ENCODE data around the gene SHKBP1. TPM values are rescaled to one million over a fixed set of nuclear protein-coding genes. Genes with fewer than 3 reads are reported as not detected.
A peak's percentile ranks its signal among the peaks of the same experiment; 100 is the strongest.

SHKBP1 gene
- total and polyA plus RNA-seq, 4 experiments from 2014 or later = 137 to 170 (median 161) TPM

DNA sequence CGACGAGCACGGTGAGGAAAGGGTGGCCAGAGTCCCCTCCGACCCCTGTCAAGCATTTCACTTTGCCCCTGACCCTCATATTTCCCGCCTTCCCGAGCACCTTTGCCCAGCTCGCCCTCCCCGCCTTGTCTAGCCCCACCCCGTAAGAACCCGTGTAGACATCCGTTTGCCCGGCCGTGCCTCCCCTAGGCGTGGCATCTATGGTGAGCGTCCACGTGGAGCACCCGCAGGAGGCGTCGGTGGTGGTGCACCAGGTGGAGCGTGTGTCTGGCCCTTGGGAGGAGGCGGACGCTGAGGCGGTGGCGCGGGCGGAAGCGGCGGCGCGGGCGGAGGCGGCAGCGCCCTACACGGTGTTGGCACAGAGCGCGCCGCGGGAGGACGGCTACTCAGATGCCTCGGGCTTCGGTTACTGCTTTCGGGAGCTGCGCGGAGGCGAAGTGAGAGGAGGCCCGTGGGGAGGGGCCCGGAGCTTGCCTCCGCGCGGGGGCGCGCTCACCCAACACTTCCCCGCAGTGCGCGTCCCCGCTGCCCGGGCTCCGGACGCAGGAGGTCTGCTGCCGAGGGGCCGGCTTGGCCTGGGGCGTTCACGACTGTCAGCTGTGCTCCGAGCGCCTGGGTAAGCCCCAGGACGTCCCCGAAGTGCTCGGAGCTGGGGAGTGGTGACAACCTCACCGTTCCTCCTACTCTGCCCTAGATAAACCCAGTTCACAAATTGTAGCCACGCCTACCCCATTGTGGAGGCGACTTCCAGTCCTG is 28.7 kb downstream of the SHKBP1 start:
- intact Hi-C loops (cut with micrococcal nuclease) = loop anchor here (1.0 to 2.0 kb wide), 6 partner anchors 8 to 193 kb away; partner anchors contain the start of genes BLVRB, SERTAD3 and SHKBP1
- CTCF ChIA-PET (ENCODE audit: partially characterized antibody) = interaction anchor here (0.5 to 5.8 kb wide), 16 partner anchors 10 to 941 kb away, joined by 3 to 106 read pairs (median 4); partner anchors contain the start of genes BLVRB and SPTBN4

DNA sequence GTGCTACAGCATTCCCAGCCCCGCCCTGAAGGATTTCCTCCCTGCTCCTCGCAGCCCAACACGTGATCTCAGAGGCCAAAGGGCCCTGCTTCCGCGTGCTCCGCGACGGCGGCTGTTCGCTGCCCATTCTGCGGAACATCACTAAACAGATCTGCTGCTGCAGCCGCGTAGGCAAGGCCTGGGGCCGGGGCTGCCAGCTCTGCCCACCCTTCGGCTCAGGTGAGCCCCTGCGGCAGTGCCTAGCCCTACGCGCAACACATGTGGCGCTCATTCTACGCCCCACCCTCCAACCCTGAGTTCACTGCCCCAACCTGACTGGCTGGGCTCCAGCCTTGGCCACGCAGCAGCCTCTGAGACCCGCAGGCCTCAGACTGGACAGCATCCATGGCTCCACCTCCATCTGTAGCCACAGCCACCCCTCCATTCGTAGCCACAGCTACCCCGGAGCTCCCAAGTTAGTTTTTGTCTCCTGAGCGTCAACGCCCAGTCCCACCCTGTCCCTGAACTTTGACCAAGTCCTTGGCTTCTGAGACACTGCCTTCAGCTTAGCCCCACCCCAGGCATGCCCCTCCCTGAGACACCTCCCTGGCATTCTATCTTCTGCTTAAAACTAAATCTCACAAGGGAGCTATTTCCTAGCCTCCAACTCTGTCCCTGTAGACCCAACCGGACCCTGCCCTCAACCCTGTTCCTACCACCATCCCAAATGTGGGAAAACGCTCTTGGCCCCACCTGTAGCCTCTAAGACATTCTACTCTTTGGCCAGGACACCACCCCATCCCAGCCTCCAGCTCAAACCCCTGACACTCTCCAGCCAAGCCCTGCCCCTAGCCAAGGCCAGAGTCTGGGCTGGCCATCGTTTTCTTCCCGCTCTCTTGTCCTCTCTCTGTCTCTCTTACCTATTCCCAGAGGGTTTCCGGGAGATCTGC is 30.9 kb downstream of the SHKBP1 start:
- POLR2A ChIA-PET (ENCODE audit: partially characterized antibody) = interaction anchor here (0.7 to 5.9 kb wide), 4 partner anchors 7 to 192 kb away, joined by 3 to 94 read pairs (median 3); no protein-coding TSS in a partner anchor
- CTCF ChIA-PET (ENCODE audit: partially characterized antibody) = interaction anchor here (1.0 to 5.8 kb wide), 4 partner anchors 11 to 212 kb away, joined by 3 to 106 read pairs (median 24); no protein-coding TSS in a partner anchor
- intact Hi-C loops (cut with micrococcal nuclease) = no loop called here

More for the DNA sequence above, 28.7 kb downstream of the SHKBP1 start:
- H3K4me3 Mint-ChIP-seq = peak overlapping the region; percentile 81 to 97 (median 91)
- POLR2A ChIA-PET (ENCODE audit: partially characterized antibody) = interaction anchor here (0.7 to 7.8 kb wide), 32 partner anchors 8 to 1204 kb away, joined by 3 to 94 read pairs (median 5); partner anchors contain the start of genes ACTMAP, AKT2, BLVRB and C19orf47
- peak overlapping the region; percentile 96 to 99 (median 97) for H3K27ac Mint-ChIP-seq
- H3K9me3 Mint-ChIP-seq = peaks cover 0 to 2% (median 0%) of the 10 kb centered on the region in 8 donors
- Histone ChIP-seq H3K27me3 (ENCODE audit: insufficient read depth, low read length) (peaks cover 13% of the 10 kb centered on the region), H3K4me3 (ENCODE audit: low read length in 2 of 2) (peak overlapping the region; percentile 47 to 59), H3K27ac (ENCODE audit: low read depth, low read length) (peak overlapping the region; percentile 61), H3K9me3 (ENCODE audit: control insufficient read depth in 1 of 2, low read length in 2 of 2) (no peaks in the 10 kb centered on the region), H3K4me1 (ENCODE audit: insufficient read depth, low read length) (peaks cover 83% of the 10 kb centered on the region), H3K36me3 (ENCODE audit: insufficient read depth, low read length) (no peaks in the 10 kb centered on the region)
- peaks cover 41 to 93% (median 63%) of the 10 kb centered on the region in 4 donors for H3K4me1 Mint-ChIP-seq
- peak; percentile 83 to 93 (median 87) for DNase-seq
- peaks cover 7 to 9% of the 10 kb centered on the region in 2 donors for H3K27me3 Mint-ChIP-seq
- peaks cover 0 to 3% of the 10 kb centered on the region in 2 donors for H3K36me3 Mint-ChIP-seq

DNA sequence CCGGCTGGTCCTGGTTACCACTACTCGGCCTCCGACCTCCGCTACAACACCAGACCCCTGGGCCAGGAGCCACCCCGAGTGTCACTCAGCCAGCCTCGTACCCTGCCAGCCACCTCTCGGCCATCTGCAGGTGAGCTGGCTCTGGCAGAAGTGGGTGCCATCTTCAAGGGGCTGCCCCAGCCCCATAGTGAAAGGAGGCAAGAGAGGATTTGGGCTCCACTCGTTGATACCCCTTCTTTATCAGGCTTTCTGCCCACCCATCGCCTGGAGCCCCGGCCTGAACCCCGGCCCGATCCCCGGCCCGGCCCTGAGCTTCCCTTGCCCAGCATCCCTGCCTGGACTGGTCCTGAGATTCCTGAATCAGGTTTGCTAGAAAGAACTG is 31.6 kb downstream of the SHKBP1 start:
- Mint-ChIP-seq H3K9me3 (peaks cover 0 to 2% (median 0%) of the 10 kb centered on the region in 8 donors), H3K4me3 (peak overlapping the region in 4 of 8 donors; percentile 9 to 68 (median 45)), H3K27ac (peak overlapping the region in 6 of 7 donors; percentile 20 to 96 (median 62)), H3K27me3 (no peaks in the 10 kb centered on the region), H3K36me3 (peaks cover 0 to 4% of the 10 kb centered on the region in 2 donors), H3K4me1 (peaks cover 42 to 98% (median 67%) of the 10 kb centered on the region in 4 donors)
- H3K27me3 ChIP-seq (ENCODE audit: insufficient read depth, low read length) = no peaks in the 10 kb centered on the region
- no peak overlapping the region for H3K27ac ChIP-seq (ENCODE audit: low read depth, low read length)
- no peaks in the 10 kb centered on the region for H3K9me3 ChIP-seq (ENCODE audit: control insufficient read depth in 1 of 2, low read length in 2 of 2)
- DNase-seq = no peak
- intact Hi-C loops (cut with micrococcal nuclease) = no loop called here
- peaks cover 84% of the 10 kb centered on the region for H3K4me1 ChIP-seq (ENCODE audit: insufficient read depth, low read length)
- H3K4me3 ChIP-seq (ENCODE audit: low read length in 2 of 2) = no peak overlapping the region
- no peaks in the 10 kb centered on the region for H3K36me3 ChIP-seq (ENCODE audit: insufficient read depth, low read length)
- ChIA-PET CTCF (ENCODE audit: partially characterized antibody) (interaction anchor here (0.6 to 3.2 kb wide), 3 partner anchors 26 to 212 kb away, joined by 3 to 41 read pairs (median 3); no protein-coding TSS in a partner anchor), POLR2A (ENCODE audit: partially characterized antibody) (interaction anchor here (0.7 to 1.0 kb wide), 2 partner anchors 17 to 191 kb away, joined by 3 read pairs; no protein-coding TSS in a partner anchor)

More for the DNA sequence above, 30.9 kb downstream of the SHKBP1 start:
- Histone ChIP-seq H3K27me3 (ENCODE audit: insufficient read depth, low read length) (no peaks in the 10 kb centered on the region), H3K9me3 (ENCODE audit: control insufficient read depth in 1 of 2, low read length in 2 of 2) (no peaks in the 10 kb centered on the region), H3K4me3 (ENCODE audit: low read length in 2 of 2) (no peak overlapping the region), H3K36me3 (ENCODE audit: insufficient read depth, low read length) (no peaks in the 10 kb centered on the region), H3K27ac (ENCODE audit: low read depth, low read length) (no peak overlapping the region), H3K4me1 (ENCODE audit: insufficient read depth, low read length) (peaks cover 86% of the 10 kb centered on the region)
- H3K4me1 Mint-ChIP-seq = peaks cover 43 to 98% (median 68%) of the 10 kb centered on the region in 4 donors
- peak overlapping the region in 6 of 7 donors; percentile 48 to 96 (median 78) for H3K27ac Mint-ChIP-seq
- peak overlapping the region; percentile 11 to 92 (median 64) for H3K4me3 Mint-ChIP-seq
- DNase-seq = no peak
- H3K27me3 Mint-ChIP-seq = no peaks in the 10 kb centered on the region
- H3K9me3 Mint-ChIP-seq = peaks cover 0 to 2% (median 0%) of the 10 kb centered on the region in 8 donors
- H3K36me3 Mint-ChIP-seq = peaks cover 0 to 4% of the 10 kb centered on the region in 2 donors

DNA sequence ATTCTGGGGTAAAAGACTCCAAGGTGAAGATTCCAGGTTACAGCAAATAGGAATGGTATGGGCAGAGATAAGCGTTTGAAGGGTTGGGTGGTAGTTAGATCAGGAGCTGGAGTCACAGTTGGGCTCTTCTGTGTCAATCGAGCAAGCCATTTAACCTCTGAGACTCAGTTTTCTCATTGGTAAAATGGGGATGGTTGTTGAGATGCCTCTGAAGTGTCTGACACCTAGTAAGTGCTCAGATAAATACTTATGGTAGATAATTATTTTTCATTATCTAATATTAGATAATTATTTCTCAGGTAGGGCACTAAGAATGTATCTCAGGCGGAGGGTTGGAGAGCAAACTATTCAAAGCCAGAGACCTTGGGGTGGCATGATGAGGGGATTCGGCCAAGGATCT is 32.3 kb downstream of the SHKBP1 start:
- CTCF ChIA-PET (ENCODE audit: partially characterized antibody) = interaction anchor here (0.6 to 3.2 kb wide), 2 partner anchors 25 to 145 kb away, joined by 3 to 41 read pairs; no protein-coding TSS in a partner anchor
- Histone ChIP-seq H3K4me3 (ENCODE audit: low read length in 2 of 2) (peak overlapping the region in 1 of 2 donors; percentile 63), H3K36me3 (ENCODE audit: insufficient read depth, low read length) (no peaks in the 10 kb centered on the region), H3K4me1 (ENCODE audit: insufficient read depth, low read length) (peaks cover 82% of the 10 kb centered on the region), H3K27ac (ENCODE audit: low read depth, low read length) (peak overlapping the region; percentile 66), H3K9me3 (ENCODE audit: control insufficient read depth in 1 of 2, low read length in 2 of 2) (no peaks in the 10 kb centered on the region), H3K27me3 (ENCODE audit: insufficient read depth, low read length) (no peaks in the 10 kb centered on the region)
- H3K36me3 Mint-ChIP-seq = peaks cover 0 to 5% of the 10 kb centered on the region in 2 donors
- peak overlapping the region; percentile 94 to 100 (median 97) for H3K27ac Mint-ChIP-seq
- POLR2A ChIA-PET (ENCODE audit: partially characterized antibody) = interaction anchor here (0.7 to 2.4 kb wide), 12 partner anchors 8 to 1206 kb away, joined by 3 to 17 read pairs (median 7); partner anchors contain the start of genes ACTMAP, DYRK1B, LTBP4 and SERTAD3
- DNase-seq = no peak
- no peaks in the 10 kb centered on the region for H3K27me3 Mint-ChIP-seq
- peak overlapping the region; percentile 77 to 91 (median 88) for H3K4me3 Mint-ChIP-seq
- peaks cover 0 to 2% (median 0%) of the 10 kb centered on the region in 8 donors for H3K9me3 Mint-ChIP-seq
- intact Hi-C loops (cut with micrococcal nuclease) = no loop called here
- H3K4me1 Mint-ChIP-seq = peaks cover 43 to 98% (median 64%) of the 10 kb centered on the region in 4 donors

DNA sequence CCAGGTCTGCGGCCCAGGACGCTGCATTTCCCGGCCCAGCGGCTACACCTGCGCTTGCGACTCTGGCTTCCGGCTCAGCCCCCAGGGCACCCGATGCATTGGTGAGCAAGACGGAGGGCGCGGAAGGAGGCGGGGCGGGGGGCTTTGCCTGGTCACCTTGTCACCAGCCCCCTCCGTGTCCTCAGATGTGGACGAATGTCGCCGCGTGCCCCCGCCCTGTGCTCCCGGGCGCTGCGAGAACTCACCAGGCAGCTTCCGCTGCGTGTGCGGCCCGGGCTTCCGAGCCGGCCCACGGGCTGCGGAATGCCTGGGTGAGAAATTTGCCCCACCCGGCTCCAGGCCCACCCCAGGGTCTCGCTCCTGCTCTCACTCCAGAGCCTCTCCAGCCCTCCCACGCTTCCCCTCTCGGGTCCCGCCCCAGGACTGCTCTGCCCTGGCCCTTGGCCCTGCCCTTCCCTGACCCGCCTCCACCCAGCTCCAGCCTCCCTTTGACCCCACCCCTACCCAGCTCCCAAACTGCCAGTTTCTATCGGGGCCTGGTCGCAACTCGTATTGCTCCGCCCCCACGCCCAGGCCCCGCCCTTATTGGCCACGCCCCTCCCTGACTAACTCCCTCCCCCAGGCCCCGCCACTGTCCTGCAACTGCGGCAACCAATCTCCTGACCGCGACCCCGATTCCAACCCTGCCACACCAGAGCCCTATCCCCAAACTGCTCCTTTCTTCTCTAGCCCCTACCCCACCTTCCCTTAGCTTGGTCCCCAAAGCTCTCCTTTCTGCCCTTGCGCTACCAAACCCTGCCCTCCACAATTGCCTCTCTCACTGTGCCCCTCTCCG is 33.1 kb downstream of the SHKBP1 start:
- ChIA-PET POLR2A (ENCODE audit: partially characterized antibody) (interaction anchor here (0.6 to 2.4 kb wide), 24 partner anchors 9 to 1207 kb away, joined by 3 to 17 read pairs (median 4); partner anchors contain the start of genes ACTMAP, BLVRB, DYRK1B and LTBP4), CTCF (ENCODE audit: partially characterized antibody) (interaction anchor here (0.8 to 3.2 kb wide), 4 partner anchors 10 to 189 kb away, joined by 3 to 41 read pairs (median 9); no protein-coding TSS in a partner anchor)
- intact Hi-C loops (cut with micrococcal nuclease) = loop anchor here (5.0 kb wide), 2 partner anchors 108 to 322 kb away; partner anchors contain the start of genes AKT2, COQ8B and ITPKC
- H3K4me1 Mint-ChIP-seq = peaks cover 39 to 98% (median 61%) of the 10 kb centered on the region in 4 donors
- peaks cover 82% of the 10 kb centered on the region for H3K4me1 ChIP-seq (ENCODE audit: insufficient read depth, low read length)
- peak overlapping the region; percentile 77 to 91 (median 88) for H3K4me3 Mint-ChIP-seq
- H3K27ac ChIP-seq (ENCODE audit: low read depth, low read length) = peak overlapping the region; percentile 66
- peaks cover 0 to 7% of the 10 kb centered on the region in 2 donors for H3K36me3 Mint-ChIP-seq
- no peaks in the 10 kb centered on the region for H3K27me3 ChIP-seq (ENCODE audit: insufficient read depth, low read length)
- H3K27me3 Mint-ChIP-seq = no peaks in the 10 kb centered on the region
- H3K27ac Mint-ChIP-seq = peak overlapping the region; percentile 94 to 100 (median 97)
- DNase-seq = peak; percentile 74 to 86 (median 82)
- no peaks in the 10 kb centered on the region for H3K36me3 ChIP-seq (ENCODE audit: insufficient read depth, low read length)
- no peaks in the 10 kb centered on the region for H3K9me3 Mint-ChIP-seq
- no peaks in the 10 kb centered on the region for H3K9me3 ChIP-seq (ENCODE audit: control insufficient read depth in 1 of 2, low read length in 2 of 2)
- peak overlapping the region in 1 of 2 donors; percentile 63 for H3K4me3 ChIP-seq (ENCODE audit: low read length in 2 of 2)
